Activated CD8-positive, alpha-beta T cell treated with anti-CD3 and anti-CD28 coated beads for 36 hours (primary cell): ENCODE results near the gene KIF26B. TPM values are rescaled to one million over a fixed set of nuclear protein-coding genes. Genes with fewer than 3 reads are reported as not detected.

Experiments
- ATAC-seq: fragments of 200-7000 bp; cut with Tn5 transposase; one replicate; pipeline ENCODE4 v1.10.0; 2021; ENCODE audit warnings: mild to moderate bottlenecking, moderate library complexity
- CTCF ChIA-PET: fragments of 350-600 bp; sonication (Branson Sonifier 250); formaldehyde crosslinking; loops from one replicate; lab custom pipeline; 2021; ENCODE audit warnings: antibody characterized with exemption; lab: Charles Lee
- POLR2A ChIA-PET: fragments of 350-600 bp; sonication (Branson Sonifier 250); formaldehyde crosslinking; loops from one replicate; lab custom pipeline; 2021; ENCODE audit warnings: antibody characterized with exemption; lab: Charles Lee
- DNase-seq: peaks from one replicate; pipeline ENCODE4 v3.0.0-alpha.2; 2020
- H3K27ac Mint-ChIP-seq: one replicate; pipeline ENCODE4 v1.8.0; 2021; ENCODE audit warnings: mild to moderate bottlenecking, mixed read lengths
- H3K27me3 Mint-ChIP-seq: one replicate; pipeline ENCODE4 v1.8.0; 2021; ENCODE audit warnings: mixed read lengths
- H3K36me3 Mint-ChIP-seq: one replicate; pipeline ENCODE4 v1.8.0; 2021; ENCODE audit warnings: low read depth, mixed read lengths
- H3K4me1 Mint-ChIP-seq: one replicate; pipeline ENCODE4 v1.8.0; 2021; ENCODE audit warnings: low read depth, mixed read lengths
- H3K4me3 Mint-ChIP-seq: one replicate; pipeline ENCODE4 v1.8.0; 2021; ENCODE audit warnings: mild to moderate bottlenecking, moderate library complexity, mixed read lengths
- H3K9me3 Mint-ChIP-seq: one replicate; pipeline ENCODE4 v1.8.0; 2021; ENCODE audit warnings: mixed read lengths
- CTCF ChIP-seq: fragments of 200-600 bp; IDR thresholded peaks from one replicate; pipeline ENCODE4 v1.8.0; 2022; ENCODE audit warnings: antibody characterized with exemption, mild to moderate bottlenecking
- intact Hi-C: fragments of 100-400 bp; cut with micrococcal nuclease; formaldehyde crosslinking; loops from one replicate; pipeline ENCODE4 v1.10.0; 2022
- total RNA-seq, 2 experiments: library from RNA; stranded (reverse); gene quantifications; one replicate each; pipeline ENCODE4 v1.2.3, GENCODE V29; 2021

Gene KIF26B
- total RNA-seq, 2 experiments from 2014 or later: 0.16 TPM

GRCh38 chr1:245288796-245289195 lies 134.0 kb downstream of the KIF26B start:
- DNase-seq (no peak), ATAC-seq (no peak)
- Mint-ChIP-seq H3K4me3 (no peak overlapping the region), H3K9me3 (no peaks in the 10 kb centered on the region), H3K27ac (no peak overlapping the region), H3K4me1 (no peaks in the 10 kb centered on the region), H3K36me3 (no peaks in the 10 kb centered on the region), H3K27me3 (peaks cover 3% of the 10 kb centered on the region)
- intact Hi-C loops: no loop called here
- ChIA-PET POLR2A (no interaction called here), CTCF (interaction anchor here (1.0 kb wide), 1 partner anchor 132 kb away, joined by 4 read pairs; no protein-coding TSS in a partner anchor)
- no peak for TF ChIP-seq CTCF

GRCh38 chr1:245290836-245291235 lies 136.1 kb downstream of the KIF26B start:
- CTCF ChIA-PET: no interaction called here
- H3K27ac Mint-ChIP-seq: no peak overlapping the region
- intact Hi-C loops: no loop called here
- H3K4me1 Mint-ChIP-seq: no peaks in the 10 kb centered on the region
- no peak for TF ChIP-seq CTCF
- H3K4me3 Mint-ChIP-seq: no peak overlapping the region
- H3K27me3 Mint-ChIP-seq: peaks cover 3% of the 10 kb centered on the region
- H3K36me3 Mint-ChIP-seq: no peaks in the 10 kb centered on the region
- ATAC-seq (no peak), DNase-seq (no peak)
- no peaks in the 10 kb centered on the region for H3K9me3 Mint-ChIP-seq
- POLR2A ChIA-PET: no interaction called here

GRCh38 chr1:245291351-245291750 lies 136.6 kb downstream of the KIF26B start:
- DNase-seq: no peak
- Mint-ChIP-seq H3K9me3 (no peaks in the 10 kb centered on the region), H3K27me3 (peaks cover 3% of the 10 kb centered on the region), H3K36me3 (no peaks in the 10 kb centered on the region), H3K4me1 (no peaks in the 10 kb centered on the region), H3K4me3 (no peak overlapping the region), H3K27ac (no peak overlapping the region)
- no peak for ATAC-seq
- CTCF ChIA-PET: no interaction called here
- intact Hi-C loops: no loop called here
- POLR2A ChIA-PET: no interaction called here
- no peak for TF ChIP-seq CTCF

GRCh38 chr1:245292141-245292540 lies 137.4 kb downstream of the KIF26B start:
- Mint-ChIP-seq H3K9me3 (no peaks in the 10 kb centered on the region), H3K27ac (no peak overlapping the region), H3K36me3 (no peaks in the 10 kb centered on the region), H3K27me3 (peaks cover 3% of the 10 kb centered on the region), H3K4me1 (no peaks in the 10 kb centered on the region), H3K4me3 (no peak overlapping the region)
- intact Hi-C loops: no loop called here
- CTCF ChIA-PET: no interaction called here
- ATAC-seq: no peak
- POLR2A ChIA-PET: no interaction called here
- no peak for TF ChIP-seq CTCF
- DNase-seq: no peak

DNA sequence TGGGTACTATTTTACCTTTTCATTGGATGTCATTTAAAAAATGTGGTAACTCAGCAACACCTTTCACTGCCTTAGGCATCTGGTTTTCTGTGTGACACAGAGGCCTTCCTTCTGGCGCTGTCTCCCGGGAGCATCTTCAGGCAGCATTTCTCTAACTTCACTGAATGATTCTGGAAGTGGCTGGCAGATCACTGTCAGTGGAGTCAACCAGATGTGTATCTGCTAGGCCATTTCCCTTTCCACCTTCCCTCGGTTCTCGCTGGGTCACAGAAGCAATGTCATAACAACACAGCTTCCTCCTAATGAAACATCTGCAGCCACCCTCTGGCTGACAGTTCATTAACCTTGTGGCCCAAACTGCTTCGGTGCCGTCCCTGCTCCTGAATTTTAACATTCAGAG lies 137.8 kb downstream of the KIF26B start:
- DNase-seq (no peak), ATAC-seq (no peak)
- intact Hi-C loops: no loop called here
- Mint-ChIP-seq H3K4me1 (no peaks in the 10 kb centered on the region), H3K27ac (no peak overlapping the region), H3K9me3 (no peaks in the 10 kb centered on the region), H3K27me3 (peaks cover 3% of the 10 kb centered on the region), H3K36me3 (no peaks in the 10 kb centered on the region), H3K4me3 (no peak overlapping the region)
- TF ChIP-seq CTCF: no peak
- POLR2A ChIA-PET: no interaction called here
- CTCF ChIA-PET: no interaction called here
